ENCODE results near the gene CLCNKB. TPM values are rescaled to one million over a fixed set of nuclear protein-coding genes. Genes with fewer than 3 reads are reported as not detected.
A peak's percentile ranks its signal among the peaks of the same experiment; 100 is the strongest.

CLCNKB gene
- total RNA-seq, 3 donors from 2014 or later (not counting 1 experiment from before 2014, with no cell fraction given) = not detected

- Histone ChIP-seq H3K36me3 (ENCODE audit: control insufficient read depth, insufficient read depth, low read length) (no peaks in the 10 kb centered on the region), H3K9me3 (ENCODE audit: control insufficient read depth, insufficient read depth, low read length) (no peaks in the 10 kb centered on the region), H3K4me1 (ENCODE audit: control insufficient read depth, insufficient read depth, low read length) (peaks cover 16% of the 10 kb centered on the region), H3K4me3 (ENCODE audit: low read length) (no peak overlapping the region), H3K27ac (ENCODE audit: low read length) (no peak overlapping the region), H3K27me3 (ENCODE audit: control insufficient read depth, insufficient read depth, low read length) (no peaks in the 10 kb centered on the region)
- H3K4me3 Mint-ChIP-seq = peak overlapping the region; percentile 31
- H3K9me3 Mint-ChIP-seq = no peaks in the 10 kb centered on the region
- DNase-seq = peak; percentile 42 to 59
- no peaks in the 10 kb centered on the region for H3K36me3 Mint-ChIP-seq
- WGBS (ENCODE audit: insufficient coverage) = 34% methylated on average over 23 of the region's 28 CpGs
- H3K4me1 Mint-ChIP-seq = peaks cover 0 to 11% of the 10 kb centered on the region in 2 donors
- ATAC-seq = peak in 2 of 3 donors; percentile 69 to 85
- intact Hi-C loops (cut with micrococcal nuclease) = no loop called here
- TF ChIP-seq, protein P1, sequence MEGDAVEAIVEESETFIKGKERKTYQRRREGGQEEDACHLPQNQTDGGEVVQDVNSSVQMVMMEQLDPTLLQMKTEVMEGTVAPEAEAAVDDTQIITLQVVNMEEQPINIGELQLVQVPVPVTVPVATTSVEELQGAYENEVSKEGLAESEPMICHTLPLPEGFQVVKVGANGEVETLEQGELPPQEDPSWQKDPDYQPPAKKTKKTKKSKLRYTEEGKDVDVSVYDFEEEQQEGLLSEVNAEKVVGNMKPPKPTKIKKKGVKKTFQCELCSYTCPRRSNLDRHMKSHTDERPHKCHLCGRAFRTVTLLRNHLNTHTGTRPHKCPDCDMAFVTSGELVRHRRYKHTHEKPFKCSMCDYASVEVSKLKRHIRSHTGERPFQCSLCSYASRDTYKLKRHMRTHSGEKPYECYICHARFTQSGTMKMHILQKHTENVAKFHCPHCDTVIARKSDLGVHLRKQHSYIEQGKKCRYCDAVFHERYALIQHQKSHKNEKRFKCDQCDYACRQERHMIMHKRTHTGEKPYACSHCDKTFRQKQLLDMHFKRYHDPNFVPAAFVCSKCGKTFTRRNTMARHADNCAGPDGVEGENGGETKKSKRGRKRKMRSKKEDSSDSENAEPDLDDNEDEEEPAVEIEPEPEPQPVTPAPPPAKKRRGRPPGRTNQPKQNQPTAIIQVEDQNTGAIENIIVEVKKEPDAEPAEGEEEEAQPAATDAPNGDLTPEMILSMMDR (IDR thresholded peaks at IDR 0.05) = no peak
- H3K27ac Mint-ChIP-seq = peak overlapping the region; percentile 26 to 87
- no peaks in the 10 kb centered on the region for H3K27me3 Mint-ChIP-seq (ENCODE audit: low read depth in 2 of 2)
Measured at GRCh38 chr1:16013220-16013907, 30.2 kb upstream of the CLCNKB start.

DNA sequence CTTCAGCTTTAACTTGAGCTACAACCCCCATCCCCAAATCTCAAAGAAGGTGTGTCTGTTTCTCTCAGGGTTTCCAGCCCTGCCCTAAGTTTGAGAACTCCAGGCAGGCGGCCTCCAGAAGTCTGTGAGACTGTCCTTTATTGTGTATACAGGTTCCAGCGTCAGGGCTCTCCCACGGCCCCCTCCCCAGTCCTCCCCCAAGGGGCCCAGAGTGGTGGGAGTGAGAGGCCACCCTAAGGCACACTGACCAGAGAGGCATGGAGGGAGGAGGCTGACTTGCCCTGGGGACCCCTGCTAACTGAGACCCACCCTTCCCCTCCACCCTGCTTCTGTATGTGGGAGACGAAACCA is 29.7 kb upstream of the CLCNKB start:
- intact Hi-C loops (cut with micrococcal nuclease) = no loop called here

DNA sequence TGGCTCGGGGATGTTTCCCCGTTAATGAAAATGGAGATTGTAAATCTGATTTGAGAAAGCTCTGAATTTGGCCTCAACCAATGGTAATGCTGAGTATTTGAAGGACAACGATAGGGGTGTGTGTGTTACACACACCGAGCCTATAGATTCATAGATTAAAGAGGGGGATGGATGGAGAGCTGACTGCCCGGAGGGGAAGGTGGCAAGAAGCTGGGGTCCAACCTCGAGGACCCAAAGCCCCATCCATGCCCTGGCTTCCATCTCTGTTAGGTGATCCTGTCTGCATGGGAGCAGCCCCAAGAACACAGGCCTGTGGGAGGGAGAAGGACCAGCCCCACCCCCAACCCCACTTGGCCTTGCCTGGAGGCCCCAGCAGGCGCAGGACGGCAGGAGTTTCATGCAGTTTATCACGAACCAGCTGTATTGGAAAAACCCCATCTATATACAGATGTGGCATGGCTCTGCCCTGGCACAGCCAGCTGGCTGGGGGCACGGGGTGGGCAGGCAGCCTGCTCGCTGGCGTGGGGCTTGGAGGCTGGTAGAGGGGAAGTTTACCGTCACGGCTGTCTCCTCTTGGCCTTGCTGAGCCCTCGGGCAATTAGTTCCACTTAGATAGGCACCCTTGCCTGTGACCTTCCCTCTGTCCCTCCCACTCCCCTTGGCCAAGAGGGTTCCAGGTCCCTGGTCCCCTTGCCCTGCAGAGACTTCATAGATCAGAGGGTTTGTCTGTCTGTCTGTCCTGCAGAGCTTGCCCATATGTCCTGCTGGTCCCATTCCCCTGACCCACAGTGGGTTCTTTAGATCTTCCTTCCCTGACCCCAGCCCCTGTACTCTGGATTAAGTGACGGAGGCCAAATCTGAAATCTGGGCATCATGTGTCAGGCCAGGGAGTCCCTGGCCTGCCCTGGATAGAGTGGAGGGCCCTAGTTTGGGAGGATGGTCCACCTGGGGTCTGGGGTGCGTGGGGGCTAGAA is 28.8 kb upstream of the CLCNKB start:
- H3K27me3 Mint-ChIP-seq (ENCODE audit: low read depth in 2 of 2) = no peaks in the 10 kb centered on the region
- H3K9me3 ChIP-seq (ENCODE audit: control insufficient read depth, insufficient read depth, low read length) = no peaks in the 10 kb centered on the region
- no peak overlapping the region for H3K27ac ChIP-seq (ENCODE audit: low read length)
- no peaks in the 10 kb centered on the region for H3K27me3 ChIP-seq (ENCODE audit: control insufficient read depth, insufficient read depth, low read length)
- TF ChIP-seq, protein P1 (IDR thresholded peaks at IDR 0.05) = no peak
- no peaks in the 10 kb centered on the region for H3K36me3 Mint-ChIP-seq
- WGBS (ENCODE audit: insufficient coverage) = 64% methylated on average over 17 of the region's 17 CpGs
- peak overlapping the region; percentile 21 for H3K4me3 Mint-ChIP-seq
- DNase-seq (no peak), ATAC-seq (no peak)
- no peaks in the 10 kb centered on the region for H3K9me3 Mint-ChIP-seq
- H3K27ac Mint-ChIP-seq = peak overlapping the region; percentile 26 to 87
- peaks cover 0 to 11% of the 10 kb centered on the region in 2 donors for H3K4me1 Mint-ChIP-seq
- intact Hi-C loops (cut with micrococcal nuclease) = no loop called here
- peaks cover 16% of the 10 kb centered on the region for H3K4me1 ChIP-seq (ENCODE audit: control insufficient read depth, insufficient read depth, low read length)
- H3K36me3 ChIP-seq (ENCODE audit: control insufficient read depth, insufficient read depth, low read length) = no peaks in the 10 kb centered on the region
- no peak overlapping the region for H3K4me3 ChIP-seq (ENCODE audit: low read length)

More for the DNA sequence above, 29.7 kb upstream of the CLCNKB start:
- H3K9me3 Mint-ChIP-seq = no peaks in the 10 kb centered on the region
- no CpG with 5 or more reads among the region's 4 CpGs for WGBS (ENCODE audit: insufficient coverage)
- TF ChIP-seq, protein P1 (IDR thresholded peaks at IDR 0.05) = no peak
- no peaks in the 10 kb centered on the region for H3K36me3 Mint-ChIP-seq
- peaks cover 0 to 11% of the 10 kb centered on the region in 2 donors for H3K4me1 Mint-ChIP-seq
- Histone ChIP-seq H3K27ac (ENCODE audit: low read length) (no peak overlapping the region), H3K4me3 (ENCODE audit: low read length) (no peak overlapping the region), H3K27me3 (ENCODE audit: control insufficient read depth, insufficient read depth, low read length) (no peaks in the 10 kb centered on the region), H3K36me3 (ENCODE audit: control insufficient read depth, insufficient read depth, low read length) (no peaks in the 10 kb centered on the region), H3K9me3 (ENCODE audit: control insufficient read depth, insufficient read depth, low read length) (no peaks in the 10 kb centered on the region), H3K4me1 (ENCODE audit: control insufficient read depth, insufficient read depth, low read length) (peaks cover 16% of the 10 kb centered on the region)
- DNase-seq (no peak), ATAC-seq (no peak)
- peak overlapping the region; percentile 26 to 87 for H3K27ac Mint-ChIP-seq
- H3K4me3 Mint-ChIP-seq = peak overlapping the region; percentile 25
- no peaks in the 10 kb centered on the region for H3K27me3 Mint-ChIP-seq (ENCODE audit: low read depth in 2 of 2)

Measured in natural killer cell (primary cell).